GM12873 (cell line): ENCODE data around the gene TRAF2.

Experiments used
- TF ChIP-seq, protein P1 (sequence below): IDR thresholded peaks from 2 replicates; pipeline ENCODE4 v1.5.1; 2012; ENCODE audit warnings: low read depth, mild to moderate bottlenecking, moderate library complexity, low read length, control low read depth; ENCODE audit not compliant: insufficient read depth; ENCODE audit errors: missing control alignments

The TRAF2 gene

DNA sequence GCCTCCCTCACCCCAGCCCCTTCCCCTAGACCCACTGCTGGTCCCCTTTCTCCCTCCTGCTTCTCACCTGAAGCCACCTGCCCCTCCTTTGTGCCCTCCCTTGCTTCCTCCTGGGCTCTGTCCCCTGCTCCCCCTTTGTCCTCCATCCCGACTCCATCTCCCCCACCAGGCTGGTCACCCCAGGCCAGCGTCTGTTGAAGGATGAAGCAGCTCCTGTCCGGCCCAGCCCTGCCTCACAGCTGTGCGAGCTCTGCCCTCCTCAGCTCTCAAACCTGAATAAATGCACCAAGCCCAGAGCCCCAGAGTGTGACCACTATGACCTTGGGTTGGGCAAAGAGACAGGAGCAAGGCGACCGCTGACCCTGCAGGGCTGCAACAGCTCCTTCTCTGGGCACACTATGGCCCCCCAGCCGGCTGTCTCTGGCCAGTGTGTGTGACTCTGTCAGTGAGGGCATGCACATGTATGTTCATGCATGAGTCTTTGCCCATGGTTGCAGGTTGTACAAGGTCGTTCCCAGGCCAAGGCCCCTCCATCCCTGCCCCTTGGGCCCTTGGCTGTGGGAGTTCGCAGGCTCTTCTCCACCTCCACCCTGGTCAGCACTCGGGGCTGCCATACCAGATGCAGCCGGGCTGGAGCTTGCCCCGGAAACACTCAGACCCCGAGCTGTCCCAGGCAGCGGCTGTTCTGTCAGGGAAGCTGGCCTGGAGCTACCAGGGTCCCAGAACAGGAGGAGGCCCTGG is 69.1 kb downstream of the TRAF2 start:
- TF ChIP-seq, protein P1, sequence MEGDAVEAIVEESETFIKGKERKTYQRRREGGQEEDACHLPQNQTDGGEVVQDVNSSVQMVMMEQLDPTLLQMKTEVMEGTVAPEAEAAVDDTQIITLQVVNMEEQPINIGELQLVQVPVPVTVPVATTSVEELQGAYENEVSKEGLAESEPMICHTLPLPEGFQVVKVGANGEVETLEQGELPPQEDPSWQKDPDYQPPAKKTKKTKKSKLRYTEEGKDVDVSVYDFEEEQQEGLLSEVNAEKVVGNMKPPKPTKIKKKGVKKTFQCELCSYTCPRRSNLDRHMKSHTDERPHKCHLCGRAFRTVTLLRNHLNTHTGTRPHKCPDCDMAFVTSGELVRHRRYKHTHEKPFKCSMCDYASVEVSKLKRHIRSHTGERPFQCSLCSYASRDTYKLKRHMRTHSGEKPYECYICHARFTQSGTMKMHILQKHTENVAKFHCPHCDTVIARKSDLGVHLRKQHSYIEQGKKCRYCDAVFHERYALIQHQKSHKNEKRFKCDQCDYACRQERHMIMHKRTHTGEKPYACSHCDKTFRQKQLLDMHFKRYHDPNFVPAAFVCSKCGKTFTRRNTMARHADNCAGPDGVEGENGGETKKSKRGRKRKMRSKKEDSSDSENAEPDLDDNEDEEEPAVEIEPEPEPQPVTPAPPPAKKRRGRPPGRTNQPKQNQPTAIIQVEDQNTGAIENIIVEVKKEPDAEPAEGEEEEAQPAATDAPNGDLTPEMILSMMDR = no peak

DNA sequence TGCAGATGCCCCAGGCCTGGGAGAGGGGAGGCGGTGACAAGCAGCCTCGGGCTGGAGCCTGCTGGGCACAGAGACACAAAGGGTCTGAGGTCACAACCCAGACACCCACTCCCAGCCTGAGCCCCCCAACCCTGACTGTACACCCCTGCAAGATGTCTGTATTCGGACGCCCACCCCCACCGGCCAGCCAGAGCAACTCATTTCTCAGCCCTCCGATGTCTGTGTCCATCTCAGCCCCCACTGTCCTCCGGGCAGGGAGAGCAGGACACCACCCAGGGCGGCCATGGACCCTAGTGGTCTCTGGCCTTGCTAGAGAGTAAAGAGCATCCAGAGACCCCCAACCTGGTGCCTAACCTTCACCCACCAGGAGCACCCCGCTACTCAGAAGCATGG is 69.6 kb downstream of the TRAF2 start:
- TF ChIP-seq, protein P1 = no peak

DNA sequence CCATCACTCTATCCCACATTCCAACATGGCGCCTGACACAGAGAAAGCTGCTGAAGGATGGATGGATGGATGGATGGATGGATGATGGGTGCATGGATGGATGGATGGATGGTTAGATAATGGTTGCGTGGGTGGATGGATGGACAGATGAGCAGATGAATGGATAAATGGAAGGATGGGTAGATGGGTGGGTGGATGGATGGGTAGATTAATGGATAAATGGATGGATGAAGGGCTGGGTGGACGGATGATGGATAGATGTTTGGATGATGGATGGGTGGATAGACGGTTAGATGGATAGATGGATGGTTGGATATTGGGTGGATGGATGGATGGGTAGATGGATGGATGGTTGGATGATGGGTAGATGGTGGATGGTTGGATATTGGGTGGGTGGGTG is 70.3 kb downstream of the TRAF2 start:
- TF ChIP-seq, protein P1 = no peak

DNA sequence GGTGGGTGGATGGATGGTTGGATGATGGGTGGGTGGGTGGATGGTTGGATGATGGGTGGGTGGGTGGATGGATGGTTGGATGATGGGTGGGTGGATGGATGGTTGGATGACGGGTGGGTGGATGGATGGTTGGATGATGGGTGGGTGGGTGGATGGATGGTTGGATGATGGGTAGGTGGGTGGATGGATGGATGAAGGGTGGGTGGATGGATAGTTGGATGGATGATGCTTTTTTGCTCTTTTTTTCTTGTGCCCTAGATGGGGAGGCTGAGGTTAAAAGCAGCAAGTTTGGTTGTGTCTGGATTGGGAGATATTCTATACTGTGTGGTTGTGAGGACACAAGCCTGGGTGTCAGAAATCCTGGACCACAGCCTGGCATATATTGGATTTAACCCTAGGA is 71.1 kb downstream of the TRAF2 start:
- TF ChIP-seq, protein P1 = no peak

DNA sequence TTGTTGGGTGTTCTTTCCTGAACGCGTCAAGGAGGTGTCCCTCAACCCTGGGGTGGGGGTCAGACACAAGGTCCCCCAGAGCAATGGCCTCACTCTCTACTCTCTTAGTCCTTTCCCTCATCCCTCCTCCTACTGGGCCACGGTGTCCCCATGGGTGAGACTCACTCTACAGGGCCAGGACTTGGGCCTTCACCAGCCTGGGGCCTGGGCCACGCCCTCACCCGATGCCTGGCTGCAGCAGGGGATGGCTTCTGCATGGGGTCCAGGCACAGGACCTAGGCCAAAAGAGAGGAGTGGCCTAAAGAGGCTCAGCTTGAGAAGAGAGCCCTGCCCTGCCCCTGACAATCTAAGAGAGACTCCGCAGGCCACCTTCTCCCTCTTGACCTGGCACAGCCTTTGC is 71.6 kb downstream of the TRAF2 start:
- TF ChIP-seq, protein P1 = no peak

DNA sequence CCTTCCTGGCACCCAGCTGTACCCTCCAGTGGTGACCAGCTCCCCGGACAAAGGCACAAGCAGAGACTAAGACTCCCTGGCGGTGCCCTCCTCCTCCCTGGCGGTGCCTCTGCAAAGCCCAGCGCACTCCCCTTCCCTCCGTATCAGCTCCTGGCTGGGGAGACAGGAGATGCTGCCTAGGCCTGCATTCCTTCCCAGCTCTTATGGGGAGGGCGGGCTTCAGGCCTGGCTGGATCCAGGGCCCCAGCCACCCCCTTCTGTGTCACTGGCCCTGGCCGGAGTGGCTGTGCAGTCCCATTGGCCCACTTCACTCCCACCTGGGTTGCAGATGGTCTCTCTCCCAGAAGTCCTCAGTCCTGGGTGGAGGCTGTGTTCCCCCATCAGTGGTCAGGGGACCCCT is 72.2 kb downstream of the TRAF2 start:
- TF ChIP-seq, protein P1 = no peak

DNA sequence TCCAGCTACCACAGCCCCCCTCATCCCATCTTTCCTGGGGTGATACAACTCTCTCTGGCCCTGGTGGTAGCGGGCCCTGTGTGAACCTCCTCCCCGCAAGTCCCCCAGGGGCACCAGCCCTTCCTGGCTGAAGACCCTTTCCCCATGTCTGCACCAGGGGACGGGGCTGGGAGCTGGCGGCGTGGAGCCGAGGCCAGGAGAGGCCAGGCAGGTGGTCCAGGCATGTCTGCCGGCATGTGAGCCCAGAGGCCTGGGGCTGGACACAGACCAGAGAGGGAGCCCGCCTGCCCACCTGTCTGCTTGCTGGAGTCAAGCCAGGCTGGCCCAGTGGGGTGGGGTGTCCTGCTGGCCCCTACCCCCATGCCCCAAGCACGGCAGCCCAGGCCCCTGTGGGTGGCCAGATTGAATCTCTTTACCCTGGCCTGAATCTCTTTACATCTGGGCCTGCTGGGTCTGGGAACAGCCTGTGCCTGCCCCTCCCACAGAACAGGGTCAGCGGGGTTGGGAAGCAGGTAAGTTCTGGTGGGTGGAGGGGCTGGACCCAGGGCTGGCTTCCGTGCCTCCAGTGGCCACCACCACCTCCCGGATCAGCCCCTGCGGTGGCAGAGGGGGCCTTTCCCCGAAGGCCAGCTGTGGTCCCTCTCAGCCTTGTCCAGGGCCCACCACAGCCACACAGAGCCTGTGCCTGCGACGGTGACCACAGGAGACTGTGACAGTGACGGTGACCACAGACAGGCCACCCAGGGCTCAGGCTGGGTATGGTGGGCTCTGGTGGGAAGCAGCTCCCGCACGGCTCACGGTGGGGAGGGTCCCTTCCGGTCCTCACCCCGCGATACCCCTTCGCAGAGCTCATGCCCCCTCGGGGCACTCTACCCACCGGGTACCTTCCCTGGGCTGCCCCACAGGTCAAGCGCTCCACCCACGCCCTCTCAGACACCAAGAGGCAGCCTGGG is 72.9 kb downstream of the TRAF2 start:
- TF ChIP-seq, protein P1 = no peak
